WTC11 (cell line): ENCODE results near the gene KLF1. TPM values are rescaled to one million over a fixed set of nuclear protein-coding genes. Genes with fewer than 3 reads are reported as not detected.

Experiments
- ATAC-seq: fragments of 200-7000 bp; cut with Tn5 transposase; 2 replicates; pipeline ENCODE4 v1.10.0; 2021; ENCODE audit warnings: mild to moderate bottlenecking, moderate library complexity
- CTCF ChIA-PET: fragments of 300-600 bp; sonication (Branson Sonifier 250); formaldehyde crosslinking; loops from one replicate; lab custom pipeline; 2021; ENCODE audit warnings: antibody characterized with exemption; lab: Charles Lee
- POLR2A ChIA-PET: fragments of 350-600 bp; sonication (Branson Sonifier 250); formaldehyde crosslinking; loops from one replicate; lab custom pipeline; 2021; ENCODE audit warnings: antibody characterized with exemption; lab: Charles Lee
- DNase-seq: peaks from one replicate; pipeline ENCODE4 v3.0.0; 2021; ENCODE audit warnings: low spot score
- H3K27ac Mint-ChIP-seq: 2 replicates; pipeline ENCODE4 v1.8.0; 2021; ENCODE audit warnings: mixed read lengths
- H3K27me3 Mint-ChIP-seq: 2 replicates; pipeline ENCODE4 v1.8.0; 2021; ENCODE audit warnings: low read depth, mild to moderate bottlenecking, moderate library complexity, mixed read lengths
- H3K36me3 Mint-ChIP-seq: 2 replicates; pipeline ENCODE4 v1.8.0; 2021; ENCODE audit warnings: mixed read lengths
- H3K4me1 Mint-ChIP-seq: 2 replicates; pipeline ENCODE4 v1.8.0; 2022; ENCODE audit warnings: mixed read lengths
- H3K4me3 Mint-ChIP-seq: 2 replicates; pipeline ENCODE4 v1.8.0; 2021; ENCODE audit warnings: mild to moderate bottlenecking, moderate library complexity, mixed read lengths
- H3K9me3 Mint-ChIP-seq: 2 replicates; pipeline ENCODE4 v1.8.0; 2021; ENCODE audit warnings: mixed read lengths
- AFF4 ChIP-seq: sonication (generic); formaldehyde crosslinking; IDR thresholded peaks from 2 replicates; pipeline ENCODE4 v1.8.1; 2023; ENCODE audit warnings: mild to moderate bottlenecking, missing genetic modification reagents, borderline replicate concordance
- AR ChIP-seq: fragments of 250-450 bp; sonication (Bioruptor Pico); IDR thresholded peaks from 2 replicates; pipeline ENCODE4 v1.9.0; 2021; ENCODE audit warnings: mild to moderate bottlenecking
- ATF1 ChIP-seq: sonication (generic); formaldehyde crosslinking; IDR thresholded peaks from 2 replicates; pipeline ENCODE4 v1.8.1; 2023; ENCODE audit warnings: mild to moderate bottlenecking, moderate library complexity, missing genetic modification reagents
- E2F5 ChIP-seq: sonication (generic); formaldehyde crosslinking; IDR thresholded peaks from 2 replicates; pipeline ENCODE4 v1.8.1; 2022; ENCODE audit warnings: mild to moderate bottlenecking, moderate library complexity, missing genetic modification reagents
- ELF4 ChIP-seq: sonication (generic); formaldehyde crosslinking; IDR thresholded peaks from 2 replicates; pipeline ENCODE4 v1.8.1; 2022; ENCODE audit warnings: low read depth, mild to moderate bottlenecking, moderate library complexity, missing genetic modification reagents
- ERG ChIP-seq: fragments of 250-450 bp; sonication (Bioruptor Pico); IDR thresholded peaks from 2 replicates; pipeline ENCODE4 v1.8.0; 2021; ENCODE audit warnings: mild to moderate bottlenecking
- FOXJ3 ChIP-seq: sonication (generic); formaldehyde crosslinking; IDR thresholded peaks from 2 replicates; pipeline ENCODE4 v1.9.0; 2021; ENCODE audit warnings: missing genetic modification reagents, mild to moderate bottlenecking, borderline replicate concordance
- GABPB1 ChIP-seq: sonication (generic); formaldehyde crosslinking; IDR thresholded peaks from 2 replicates; pipeline ENCODE4 v1.8.1; 2023; ENCODE audit warnings: mild to moderate bottlenecking, missing genetic modification reagents
- MAX ChIP-seq: sonication (generic); formaldehyde crosslinking; IDR thresholded peaks from 2 replicates; pipeline ENCODE4 v1.8.0; 2022; ENCODE audit warnings: mild to moderate bottlenecking, missing genetic modification reagents
- NFATC4 ChIP-seq: fragments of 250-450 bp; sonication (Bioruptor Pico); IDR thresholded peaks from 2 replicates; pipeline ENCODE4 v1.9.0; 2021; ENCODE audit warnings: mild to moderate bottlenecking
- PRRX2 ChIP-seq: fragments of 250-450 bp; sonication (Bioruptor Pico); IDR thresholded peaks from 2 replicates; pipeline ENCODE4 v1.8.0; 2021; ENCODE audit warnings: mild to moderate bottlenecking
- RELA ChIP-seq: sonication (generic); formaldehyde crosslinking; IDR thresholded peaks from 2 replicates; pipeline ENCODE4 v1.8.1; 2022; ENCODE audit warnings: missing genetic modification reagents, mild to moderate bottlenecking, borderline replicate concordance
- SOX15 ChIP-seq: fragments of 250-450 bp; sonication (Bioruptor Pico); IDR thresholded peaks from 2 replicates; pipeline ENCODE4 v1.9.0; 2021; ENCODE audit warnings: mild to moderate bottlenecking
- STAT6 ChIP-seq: sonication (generic); formaldehyde crosslinking; conservative IDR thresholded peaks from 2 replicates; pipeline ENCODE4 v1.8.1; 2023; ENCODE audit warnings: mild to moderate bottlenecking, low read depth, missing genetic modification reagents, moderate library complexity
- TEAD4 ChIP-seq: sonication (generic); formaldehyde crosslinking; IDR thresholded peaks from 2 replicates; pipeline ENCODE4 v1.8.0; 2022; ENCODE audit warnings: mild to moderate bottlenecking, missing genetic modification reagents
- TP53 ChIP-seq: sonication (generic); formaldehyde crosslinking; IDR thresholded peaks from 2 replicates; pipeline ENCODE4 v1.8.1; 2023; ENCODE audit warnings: mild to moderate bottlenecking, missing genetic modification reagents
- USF2 ChIP-seq: sonication (generic); formaldehyde crosslinking; IDR thresholded peaks from 2 replicates; pipeline ENCODE4 v1.8.1; 2023; ENCODE audit warnings: mild to moderate bottlenecking, missing genetic modification reagents, moderate library complexity
- ZNF532 ChIP-seq: fragments of 250-450 bp; sonication (Bioruptor Pico); IDR thresholded peaks from 2 replicates; pipeline ENCODE4 v1.9.0; 2021; ENCODE audit warnings: mild to moderate bottlenecking, borderline replicate concordance
- ZNF671 ChIP-seq: fragments of 250-450 bp; sonication (Bioruptor Pico); IDR thresholded peaks from 2 replicates; pipeline ENCODE4 v1.8.0; 2021; ENCODE audit warnings: mild to moderate bottlenecking
- total RNA-seq: library from RNA; stranded (reverse); gene quantifications from 3 replicates; pipeline ENCODE4 v1.2.3, GENCODE V29; 2021

The KLF1 gene
- total RNA-seq, 1 experiment from 2014 or later: 0.72 TPM

- Mint-ChIP-seq H3K36me3 (peaks cover 20% of the 10 kb centered on the region), H3K27ac (peak within 1 kb of the TSS; percentile 96), H3K4me3 (peak within 1 kb of the TSS; percentile 99), H3K27me3 (peaks cover 20% of the 10 kb centered on the region), H3K9me3 (no peaks in the 10 kb centered on the region), H3K4me1 (peaks cover 22% of the 10 kb centered on the region)
- DNase-seq: peak; percentile 98
- ChIA-PET CTCF (interaction anchor here (0.6 to 3.4 kb wide), 18 partner anchors 9 to 210 kb away, joined by 3 to 33 read pairs (median 4); partner anchors contain the start of gene RAD23A), POLR2A (interaction anchor here (0.6 to 2.4 kb wide), 25 partner anchors 8 to 1657 kb away, joined by 3 to 27 read pairs (median 3); partner anchors contain the start of genes CALR, DNASE2, FARSA and GET3)
- ATAC-seq: peak; percentile 96
- no peak for TF ChIP-seq ERG
- no peak for TF ChIP-seq PRRX2 (CRISPR knock-in tag)
- no peak for TF ChIP-seq STAT6 (CRISPR knock-in tag)
- no peak for TF ChIP-seq TP53 (CRISPR knock-in tag)
- TF ChIP-seq AFF4 (CRISPR knock-in tag): no peak
- TF ChIP-seq NFATC4 (CRISPR knock-in tag): no peak
- TF ChIP-seq ZNF532 (CRISPR knock-in tag): no peak
- TF ChIP-seq MAX (CRISPR knock-in tag): peak; percentile 94
- no peak for TF ChIP-seq ZNF671 (CRISPR knock-in tag)
- TF ChIP-seq GABPB1 (CRISPR knock-in tag): peak; percentile 52; the same call in 1 of the 2 replicates
- TF ChIP-seq TEAD4 (CRISPR knock-in tag): 0 out of 2 replicates have a peak, but pooled peaks have one; percentile 46
- no peak for TF ChIP-seq ELF4
- TF ChIP-seq USF2 (CRISPR knock-in tag): peak; percentile 10; the same call in 1 of the 2 replicates
- TF ChIP-seq AR: no peak
- TF ChIP-seq SOX15 (CRISPR knock-in tag): no peak
- TF ChIP-seq FOXJ3 (CRISPR knock-in tag): no peak
- TF ChIP-seq E2F5: no peak; the same call in 1 of the 2 replicates
- no peak; the same call in 1 of the 2 replicates for TF ChIP-seq ATF1 (CRISPR knock-in tag)
- no peak for TF ChIP-seq RELA (CRISPR knock-in tag)
Measured at GRCh38 chr19:12890787-12891552, 4.0 kb upstream of the KLF1 start, which contains the start of gene GCDH. TSS of gene GCDH (plus strand) at chr19:12891160. CDS start at chr19:12891305, 145 bp downstream.
